GM20431 (cell line): ENCODE measurements around the gene RNASE3.
"Not testable (repeated sequence)": the region's sequence is repeated elsewhere in the genome, so short reads cannot be mapped to it uniquely, and the experiment has no call there.

Experiments
- in situ Hi-C: fragments of 300-500 bp; cut with MseI, MboI; formaldehyde crosslinking; loops from one replicate; pipeline ENCODE4 v1.15.0; 2020; ENCODE audit warnings: low sequenced_read_pairs; ENCODE audit not compliant: unreplicated experiment

RNASE3 gene

DNA sequence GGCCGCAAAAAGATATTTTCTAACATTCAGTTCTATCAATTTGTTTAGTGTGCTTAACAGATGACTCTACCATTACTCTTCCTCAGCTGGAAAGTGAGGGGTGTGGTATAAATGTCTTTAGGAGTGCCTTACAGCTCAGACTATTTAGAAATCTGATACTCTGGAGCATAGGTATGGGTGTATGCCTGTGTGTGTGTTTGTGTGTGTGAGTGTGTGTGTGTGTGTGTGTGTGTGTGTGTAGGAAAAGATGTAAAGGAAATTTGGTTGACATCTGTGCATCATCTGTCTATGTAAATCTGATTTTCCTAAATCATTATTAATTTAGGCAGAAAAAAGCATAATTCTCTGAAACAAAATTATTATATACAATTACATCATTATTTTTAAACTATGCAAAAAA lies 16.0 kb downstream of the RNASE3 start:
- in situ Hi-C loops: no loop called here

DNA sequence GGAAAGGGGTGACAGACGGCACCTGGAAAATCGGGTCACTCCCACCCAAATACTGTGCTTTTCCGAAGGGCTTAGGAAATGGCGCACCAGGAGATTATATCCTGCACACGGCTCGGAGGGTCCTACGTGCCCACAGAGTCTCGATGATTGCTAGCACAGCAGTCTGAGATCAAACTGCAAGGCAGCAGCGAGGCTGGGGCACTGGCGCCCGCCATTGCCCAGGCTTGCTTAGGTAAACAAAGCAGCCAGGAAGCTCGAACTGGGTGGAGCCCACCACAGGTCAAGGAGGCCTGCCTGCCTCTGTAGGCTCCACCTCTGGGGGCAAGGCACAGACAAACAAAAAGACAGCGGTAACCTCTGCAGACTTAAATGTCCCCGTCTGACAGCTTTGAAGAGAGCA lies 19.6 kb downstream of the RNASE3 start:
- in situ Hi-C loops: not testable (repeated sequence)

GRCh38 chr14:20919038-20919756 lies 28.0 kb downstream of the RNASE3 start:
- in situ Hi-C loops: not testable (repeated sequence)

- in situ Hi-C loops: not testable (repeated sequence)
Observed at GRCh38 chr14:20923766-20924297, 32.6 kb downstream of the RNASE3 start.

DNA sequence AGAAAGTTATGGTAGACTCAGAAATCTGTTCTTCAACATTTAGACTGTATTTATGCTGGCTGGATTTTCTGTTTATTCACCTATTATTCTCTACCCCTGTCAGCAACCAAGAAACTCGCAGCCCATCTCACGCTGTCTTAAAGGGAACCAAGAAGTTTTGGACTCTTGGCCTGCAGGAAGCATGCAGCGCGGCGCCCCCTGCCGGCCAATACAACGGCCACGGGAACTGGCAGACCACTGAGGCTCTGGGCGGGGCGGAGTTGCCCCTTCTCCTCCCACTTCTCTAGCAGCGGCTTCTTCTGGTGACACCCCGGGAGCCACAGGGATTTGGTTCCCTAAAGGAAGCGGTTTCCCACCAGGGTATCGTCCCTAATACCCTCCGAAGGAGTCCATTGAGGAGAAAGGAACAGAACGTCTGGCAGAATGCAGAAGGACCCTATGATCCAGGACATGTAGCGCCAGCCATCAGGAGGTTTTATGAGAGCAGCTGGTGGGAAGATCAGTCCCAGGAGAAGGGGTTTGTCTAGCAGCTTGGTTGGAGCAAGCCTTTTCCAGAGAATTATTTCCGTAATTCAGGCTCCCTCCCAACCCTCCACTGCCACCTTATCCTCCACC lies 43.1 kb downstream of the RNASE3 start:
- in situ Hi-C loops: no loop called here

GRCh38 chr14:20935303-20935984 lies 44.3 kb downstream of the RNASE3 start:
- in situ Hi-C loops: no loop called here
